Transverse colon (tissue), 4 donors: ENCODE measurements around the gene ISX. TPM values are rescaled to one million over a fixed set of nuclear protein-coding genes. Genes with fewer than 3 reads are reported as not detected.

ENCODE experiments used
- DNase-seq: peaks from one replicate; pipeline ENCODE4 v3.0.0-alpha.2; 2019
- H3K27ac ChIP-seq, 4 donors: fragments of 200-600 bp; sonication (generic); 2 replicates each; pipeline ENCODE4 v1.5.1; 2016 to 2018; ENCODE audit warnings: inconsistent platforms in 4 of 4
- H3K27me3 ChIP-seq: fragments of 200-600 bp; sonication (generic); 2 replicates; pipeline ENCODE4 v1.5.1; 2017; ENCODE audit warnings: inconsistent platforms
- H3K36me3 ChIP-seq, 4 donors: fragments of 200-600 bp; sonication (generic); 2 replicates each; pipeline ENCODE4 v1.5.1; 2017 to 2019; ENCODE audit warnings: inconsistent platforms in 4 of 4
- H3K4me1 ChIP-seq, 4 donors: fragments of 200-600 bp; sonication (generic); 2 replicates each; pipeline ENCODE4 v1.5.1; 2017 to 2020; ENCODE audit warnings: inconsistent platforms in 4 of 4
- H3K4me3 ChIP-seq, 4 donors: fragments of 200-600 bp; sonication (generic); 1 replicate in 1 of 4; 2 replicates in 3 of 4; pipeline versions ENCODE4 v1.5.1 to v1.6.1; 2017 to 2019; ENCODE audit warnings: inconsistent platforms in 4 of 4
- H3K9me3 ChIP-seq, 2 donors: fragments of 200-600 bp; sonication (generic); 2 replicates each; pipeline ENCODE4 v1.5.1; 2017 to 2019; ENCODE audit warnings: inconsistent platforms in 2 of 2
- EP300 ChIP-seq: sonication (generic); formaldehyde crosslinking; IDR thresholded peaks from one replicate; pipeline ENCODE4 v1.6.1; 2017; ENCODE audit warnings: antibody characterized with exemption, low read depth
- POLR2A ChIP-seq: fragments of 450-650 bp; IDR thresholded peaks from one replicate; pipeline ENCODE4 v1.6.1; 2016; ENCODE audit warnings: antibody characterized with exemption, mild to moderate bottlenecking, moderate library complexity
- POLR2AphosphoS5 ChIP-seq, 3 donors: sonication (generic); formaldehyde crosslinking; IDR thresholded peaks; one replicate each; pipeline ENCODE4 v1.6.1; 2016; ENCODE audit warnings: antibody characterized with exemption in 3 of 3
- WGBS, 2 donors: methylation state at CpG; one replicate each; pipeline ENCODE4 v1.1.5; 2018; ENCODE audit warnings: low coverage in 1 of 2; 5-methylcytosine and 5-hydroxymethylcytosine counted together
- in situ Hi-C, 4 donors: fragments of 200-750 bp; cut with MboI; loops; one replicate each; pipeline versions ENCODE4 v1.15.0 to v1.15.1; 2017; ENCODE audit warnings: low sequenced_read_pairs in 3 of 4, low pct_ligation_motif_present in 1 of 4, low pct_unique_long_range_greater_than_20kb in 1 of 4
- intact Hi-C: fragments of 100-400 bp; cut with DNase I; formaldehyde crosslinking; loops from one replicate; pipeline ENCODE4 v1.15.1; 2023; ENCODE audit warnings: low total_unique reads
- total RNA-seq, 4 donors: library from RNA; depleted of rRNA; stranded (reverse); fragments of >200 nt; gene quantifications; one replicate each; pipeline ENCODE4 v1.1.0, GENCODE V29; 2016
- TF ChIP-seq, protein P1 (sequence below), 5 experiments: fragments of 200-600 bp in 3 of 5; fragments of 450-650 bp in 2 of 5; sonication (generic) in 3 of 5; IDR thresholded peaks; 1 replicate in 2 of 5; 2 replicates in 3 of 5; pipeline ENCODE4 v1.5.1; 2016 to 2017; ENCODE audit warnings: antibody characterized with exemption in 5 of 5, inconsistent platforms in 3 of 5, mild to moderate bottlenecking in 2 of 5, moderate library complexity in 1 of 5

ISX gene
- total RNA-seq, 4 donors from 2014 or later = 32.6 to 159 (median 84.4) TPM

GRCh38 chr22:35051791-35052190, 14.2 kb upstream of the ISX start:
- in situ Hi-C loops = no loop called here
- no peaks in the 10 kb centered on the region for H3K4me1 ChIP-seq

GRCh38 chr22:35053060-35053835, 12.7 kb upstream of the ISX start:
- Histone ChIP-seq H3K4me1 (no peaks in the 10 kb centered on the region), H3K9me3 (peaks cover 0 to 2% of the 10 kb centered on the region in 2 donors), H3K27ac (no peak overlapping the region), H3K4me3 (no peak overlapping the region), H3K36me3 (no peaks in the 10 kb centered on the region), H3K27me3 (no peaks in the 10 kb centered on the region)
- WGBS, 2 donors = 79 to 93% methylated on average over 8 of the region's 8 CpGs
- DNase-seq = no peak
- in situ Hi-C loops (no loop called here), intact Hi-C loops (no loop called here)
- TF ChIP-seq EP300 = no peak
- no peak for TF ChIP-seq POLR2AphosphoS5 (IDR thresholded peaks at IDR 0.05)
- no peak for TF ChIP-seq POLR2A
- TF ChIP-seq, protein P1, sequence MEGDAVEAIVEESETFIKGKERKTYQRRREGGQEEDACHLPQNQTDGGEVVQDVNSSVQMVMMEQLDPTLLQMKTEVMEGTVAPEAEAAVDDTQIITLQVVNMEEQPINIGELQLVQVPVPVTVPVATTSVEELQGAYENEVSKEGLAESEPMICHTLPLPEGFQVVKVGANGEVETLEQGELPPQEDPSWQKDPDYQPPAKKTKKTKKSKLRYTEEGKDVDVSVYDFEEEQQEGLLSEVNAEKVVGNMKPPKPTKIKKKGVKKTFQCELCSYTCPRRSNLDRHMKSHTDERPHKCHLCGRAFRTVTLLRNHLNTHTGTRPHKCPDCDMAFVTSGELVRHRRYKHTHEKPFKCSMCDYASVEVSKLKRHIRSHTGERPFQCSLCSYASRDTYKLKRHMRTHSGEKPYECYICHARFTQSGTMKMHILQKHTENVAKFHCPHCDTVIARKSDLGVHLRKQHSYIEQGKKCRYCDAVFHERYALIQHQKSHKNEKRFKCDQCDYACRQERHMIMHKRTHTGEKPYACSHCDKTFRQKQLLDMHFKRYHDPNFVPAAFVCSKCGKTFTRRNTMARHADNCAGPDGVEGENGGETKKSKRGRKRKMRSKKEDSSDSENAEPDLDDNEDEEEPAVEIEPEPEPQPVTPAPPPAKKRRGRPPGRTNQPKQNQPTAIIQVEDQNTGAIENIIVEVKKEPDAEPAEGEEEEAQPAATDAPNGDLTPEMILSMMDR (IDR thresholded peaks at IDR 0.05) = no peak

More at GRCh38 chr22:35051791-35052190, 14.2 kb upstream of the ISX start:
- no peaks in the 10 kb centered on the region for H3K36me3 ChIP-seq
- no peak overlapping the region for H3K27ac ChIP-seq
- no peak overlapping the region for H3K4me3 ChIP-seq
- no peaks in the 10 kb centered on the region for H3K9me3 ChIP-seq
- intact Hi-C loops = no loop called here
- no peak for TF ChIP-seq EP300
- no peaks in the 10 kb centered on the region for H3K27me3 ChIP-seq
- DNase-seq = no peak

GRCh38 chr22:35054064-35054463, 11.9 kb upstream of the ISX start:
- DNase-seq = no peak
- Histone ChIP-seq H3K36me3 (no peaks in the 10 kb centered on the region), H3K4me3 (no peak overlapping the region), H3K27me3 (no peaks in the 10 kb centered on the region), H3K4me1 (no peaks in the 10 kb centered on the region), H3K9me3 (peaks cover 0 to 2% of the 10 kb centered on the region in 2 donors), H3K27ac (no peak overlapping the region)
- in situ Hi-C loops (no loop called here), intact Hi-C loops (no loop called here)
- 53 to 64% methylated on average over 3 of the region's 3 CpGs for WGBS, 2 donors
- TF ChIP-seq POLR2A (no peak), POLR2AphosphoS5 (IDR thresholded peaks at IDR 0.05) (no peak), EP300 (no peak)
- TF ChIP-seq, protein P1 (IDR thresholded peaks at IDR 0.05) = no peak

DNA sequence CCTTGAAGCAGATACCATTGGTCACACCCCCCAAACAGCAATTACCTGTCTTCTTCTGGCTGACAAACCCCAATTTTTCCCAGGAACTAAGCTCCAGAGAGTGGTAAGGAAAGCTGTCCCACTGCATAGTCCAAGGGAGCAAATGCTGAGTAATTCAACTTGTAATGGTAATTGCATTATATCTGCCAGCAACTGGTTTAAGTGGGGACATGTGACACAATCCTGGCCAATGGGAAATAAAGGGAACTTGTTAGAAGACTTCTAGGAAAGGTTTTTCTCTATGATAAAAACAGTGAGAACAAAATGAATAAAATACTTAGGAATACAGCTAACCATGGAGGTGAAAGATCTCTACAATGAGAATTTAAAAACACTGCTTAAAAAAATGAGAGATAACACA, 9.5 kb upstream of the ISX start:
- intact Hi-C loops = no loop called here
- Histone ChIP-seq H3K27ac (no peak overlapping the region), H3K36me3 (no peaks in the 10 kb centered on the region), H3K9me3 (peaks cover 0 to 2% of the 10 kb centered on the region in 2 donors), H3K4me3 (no peak overlapping the region), H3K27me3 (no peaks in the 10 kb centered on the region), H3K4me1 (no peaks in the 10 kb centered on the region)
- in situ Hi-C loops = no loop called here
- no peak for TF ChIP-seq POLR2AphosphoS5 (IDR thresholded peaks at IDR 0.05)
- TF ChIP-seq, protein P1 (IDR thresholded peaks at IDR 0.05) = no peak
- TF ChIP-seq EP300 = no peak
- TF ChIP-seq POLR2A = no peak
- no peak for DNase-seq

- H3K36me3 ChIP-seq = no peaks in the 10 kb centered on the region
- no peak for DNase-seq
- in situ Hi-C loops (no loop called here), intact Hi-C loops (no loop called here)
- H3K4me3 ChIP-seq = no peak overlapping the region
- H3K27ac ChIP-seq = no peak overlapping the region
- TF ChIP-seq EP300 = no peak
- TF ChIP-seq POLR2AphosphoS5 (IDR thresholded peaks at IDR 0.05) = no peak
- H3K4me1 ChIP-seq = no peaks in the 10 kb centered on the region
- no peaks in the 10 kb centered on the region for H3K27me3 ChIP-seq
- WGBS, 2 donors = 93% methylated on average over 1 of the region's 1 CpG; no CpG with 5 or more reads in 1 of the 2 donors
- H3K9me3 ChIP-seq = peaks cover 0 to 2% of the 10 kb centered on the region in 2 donors
Measured at GRCh38 chr22:35057155-35057554, 8.8 kb upstream of the ISX start.
